ENCODE measurements around the gene MACF1. TPM values are rescaled to one million over a fixed set of nuclear protein-coding genes. Genes with fewer than 3 reads are reported as not detected.
"Not testable (repeated sequence)": the region's sequence is repeated elsewhere in the genome, so short reads cannot be mapped to it uniquely, and the experiment has no call there.

The MACF1 gene
- total RNA-seq, 2 donors from 2014 or later, result 273 to 278 TPM

DNA sequence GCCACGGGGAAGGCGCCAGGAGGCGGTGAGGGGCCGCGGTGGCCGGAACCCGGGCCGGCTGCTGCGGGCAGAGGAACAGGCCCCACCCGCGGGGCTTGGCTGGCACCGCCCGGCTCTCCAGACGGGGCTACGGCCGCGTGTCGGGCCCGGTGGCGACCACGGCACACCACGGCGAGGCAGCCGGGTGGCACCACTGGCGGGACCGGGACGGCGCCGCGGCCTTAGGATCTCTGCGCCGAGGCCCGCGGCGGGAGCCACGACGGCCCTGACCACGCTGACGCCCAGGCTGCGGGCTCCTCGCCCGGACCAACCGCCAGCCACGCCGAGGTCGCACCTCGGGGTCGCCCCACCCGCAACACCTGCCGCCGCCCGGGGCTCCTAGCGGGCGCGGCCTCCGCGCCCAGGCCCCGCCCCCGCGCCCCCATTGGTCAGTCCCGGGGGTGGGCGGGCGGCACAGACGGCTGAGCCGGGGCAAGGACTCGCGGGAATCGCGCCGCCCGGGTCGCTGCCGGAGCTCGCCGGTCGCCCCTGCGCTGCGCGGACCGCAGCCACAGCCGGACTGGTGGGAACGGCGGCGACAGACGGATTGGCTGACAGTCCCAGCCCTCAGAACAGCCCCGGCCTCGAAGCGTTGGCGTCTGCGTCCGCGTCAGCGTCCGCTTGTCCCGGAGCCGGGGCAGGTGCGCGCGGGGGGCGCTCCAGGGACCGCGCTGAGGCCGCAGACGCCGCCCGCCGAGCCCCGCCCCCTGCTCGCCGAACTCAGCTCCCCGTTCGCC, 286.8 kb downstream of the MACF1 start, which contains the start of gene BMP8A:
Gene BMP8A, plus strand, starts transcription at position 491 of the 776 bp plus-strand sequence. CDS start 356 bp downstream, outside the sequence.
- Histone ChIP-seq H3K36me3 (peaks cover 17% of the 10 kb centered on the region), H3K4me1 (peaks cover 0 to 13% of the 10 kb centered on the region in 2 donors), H3K27ac (peak within 1 kb of the TSS in 1 of 2 donors; percentile 10), H3K9me3 (no peaks in the 10 kb centered on the region), H3K4me3 (peak within 1 kb of the TSS; percentile 39 to 55), H3K27me3 (no peaks in the 10 kb centered on the region)
- DNase-seq (ENCODE audit: low spot score), result no peak
- TF ChIP-seq, protein P1, sequence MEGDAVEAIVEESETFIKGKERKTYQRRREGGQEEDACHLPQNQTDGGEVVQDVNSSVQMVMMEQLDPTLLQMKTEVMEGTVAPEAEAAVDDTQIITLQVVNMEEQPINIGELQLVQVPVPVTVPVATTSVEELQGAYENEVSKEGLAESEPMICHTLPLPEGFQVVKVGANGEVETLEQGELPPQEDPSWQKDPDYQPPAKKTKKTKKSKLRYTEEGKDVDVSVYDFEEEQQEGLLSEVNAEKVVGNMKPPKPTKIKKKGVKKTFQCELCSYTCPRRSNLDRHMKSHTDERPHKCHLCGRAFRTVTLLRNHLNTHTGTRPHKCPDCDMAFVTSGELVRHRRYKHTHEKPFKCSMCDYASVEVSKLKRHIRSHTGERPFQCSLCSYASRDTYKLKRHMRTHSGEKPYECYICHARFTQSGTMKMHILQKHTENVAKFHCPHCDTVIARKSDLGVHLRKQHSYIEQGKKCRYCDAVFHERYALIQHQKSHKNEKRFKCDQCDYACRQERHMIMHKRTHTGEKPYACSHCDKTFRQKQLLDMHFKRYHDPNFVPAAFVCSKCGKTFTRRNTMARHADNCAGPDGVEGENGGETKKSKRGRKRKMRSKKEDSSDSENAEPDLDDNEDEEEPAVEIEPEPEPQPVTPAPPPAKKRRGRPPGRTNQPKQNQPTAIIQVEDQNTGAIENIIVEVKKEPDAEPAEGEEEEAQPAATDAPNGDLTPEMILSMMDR (IDR thresholded peaks at IDR 0.05), result no peak

DNA sequence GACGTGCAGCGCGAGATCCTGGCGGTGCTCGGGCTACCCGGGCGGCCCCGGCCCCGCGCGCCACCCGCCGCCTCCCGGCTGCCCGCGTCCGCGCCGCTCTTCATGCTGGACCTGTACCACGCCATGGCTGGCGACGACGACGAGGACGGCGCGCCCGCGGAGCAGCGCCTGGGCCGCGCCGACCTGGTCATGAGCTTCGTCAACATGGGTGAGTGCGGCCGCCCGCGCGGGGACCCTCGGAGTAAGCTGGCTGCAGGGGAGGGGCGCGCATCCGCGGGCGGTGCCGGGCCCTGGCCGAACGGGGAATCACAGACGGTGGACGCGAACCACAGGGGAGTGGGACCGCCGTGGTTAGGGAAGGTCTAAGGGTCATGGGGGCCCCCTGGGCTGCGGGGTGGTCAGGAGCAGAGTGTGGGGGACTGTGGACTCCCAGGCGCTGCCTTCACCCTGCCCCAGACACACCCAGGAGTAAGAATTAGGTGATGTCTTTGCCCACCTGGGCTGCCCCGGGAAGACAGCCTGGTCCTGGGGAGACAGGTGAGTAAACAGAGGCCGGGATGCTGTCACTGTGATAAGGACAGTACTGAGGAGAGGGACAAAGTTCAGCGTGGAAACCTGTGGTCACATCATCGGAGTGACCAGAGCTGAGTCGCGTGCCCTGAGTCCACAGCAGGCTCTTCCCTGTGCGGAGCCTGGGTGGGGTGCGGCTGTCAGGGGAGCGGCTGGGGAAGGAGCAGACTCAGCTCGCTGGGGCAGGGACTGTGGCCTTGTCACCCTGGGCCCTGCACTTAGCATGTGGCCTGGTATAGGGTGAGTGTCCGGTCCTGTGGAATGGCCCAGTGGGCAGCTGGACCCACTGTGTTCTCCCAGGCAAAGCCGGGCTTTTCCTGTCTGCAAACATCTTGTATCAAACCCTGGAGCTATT, 287.9 kb downstream of the MACF1 start:
- not testable (repeated sequence) for H3K27me3 ChIP-seq; DNase-seq (ENCODE audit: low spot score); H3K9me3 ChIP-seq; H3K27ac ChIP-seq; H3K36me3 ChIP-seq
- H3K4me3 ChIP-seq, result peak overlapping the region in 1 of 2 donors; percentile 55
- peaks cover 0 to 13% of the 10 kb centered on the region in 2 donors for H3K4me1 ChIP-seq

DNA sequence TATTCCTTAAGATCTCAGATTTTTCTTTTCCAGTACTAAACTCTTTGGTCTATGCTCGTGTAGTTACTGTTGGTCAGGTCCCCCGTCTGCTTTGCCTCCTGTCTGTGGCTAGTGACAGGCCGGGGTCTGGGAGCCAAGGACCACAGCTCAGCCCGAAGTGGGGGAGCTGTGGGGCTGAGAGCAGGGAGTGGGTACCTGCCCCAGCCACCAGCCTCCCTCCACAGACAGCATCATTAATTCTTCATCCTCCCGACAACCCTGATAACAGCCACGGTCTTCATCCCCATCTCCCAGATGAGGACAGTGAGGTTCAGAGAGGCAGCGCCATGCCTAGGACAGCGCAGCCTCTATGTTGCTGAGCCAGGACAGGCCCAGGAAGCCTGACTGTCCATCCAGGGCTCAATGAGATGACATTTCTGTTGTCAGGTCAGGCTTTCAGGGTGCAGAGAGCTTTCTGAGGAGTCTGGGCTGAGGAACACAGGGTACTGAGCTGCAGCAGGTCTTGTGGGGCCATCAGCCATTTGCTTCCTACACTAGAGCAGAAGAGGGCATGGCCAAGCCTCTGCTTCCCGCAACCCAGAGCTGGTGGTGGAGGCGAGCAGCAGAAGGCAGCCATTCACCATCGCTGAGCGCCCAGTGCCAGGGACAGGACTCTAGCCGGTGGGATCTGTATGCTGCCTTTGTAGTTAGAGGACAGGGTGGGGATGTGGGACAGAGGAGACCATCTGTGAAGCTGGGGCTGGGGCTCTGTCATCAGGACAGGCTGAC, 288.7 kb downstream of the MACF1 start:
- H3K27me3 ChIP-seq; DNase-seq (ENCODE audit: low spot score); H3K27ac ChIP-seq; H3K4me3 ChIP-seq; H3K9me3 ChIP-seq; H3K36me3 ChIP-seq: not testable (repeated sequence)
- H3K4me1 ChIP-seq, result peaks cover 0 to 13% of the 10 kb centered on the region in 2 donors

DNA sequence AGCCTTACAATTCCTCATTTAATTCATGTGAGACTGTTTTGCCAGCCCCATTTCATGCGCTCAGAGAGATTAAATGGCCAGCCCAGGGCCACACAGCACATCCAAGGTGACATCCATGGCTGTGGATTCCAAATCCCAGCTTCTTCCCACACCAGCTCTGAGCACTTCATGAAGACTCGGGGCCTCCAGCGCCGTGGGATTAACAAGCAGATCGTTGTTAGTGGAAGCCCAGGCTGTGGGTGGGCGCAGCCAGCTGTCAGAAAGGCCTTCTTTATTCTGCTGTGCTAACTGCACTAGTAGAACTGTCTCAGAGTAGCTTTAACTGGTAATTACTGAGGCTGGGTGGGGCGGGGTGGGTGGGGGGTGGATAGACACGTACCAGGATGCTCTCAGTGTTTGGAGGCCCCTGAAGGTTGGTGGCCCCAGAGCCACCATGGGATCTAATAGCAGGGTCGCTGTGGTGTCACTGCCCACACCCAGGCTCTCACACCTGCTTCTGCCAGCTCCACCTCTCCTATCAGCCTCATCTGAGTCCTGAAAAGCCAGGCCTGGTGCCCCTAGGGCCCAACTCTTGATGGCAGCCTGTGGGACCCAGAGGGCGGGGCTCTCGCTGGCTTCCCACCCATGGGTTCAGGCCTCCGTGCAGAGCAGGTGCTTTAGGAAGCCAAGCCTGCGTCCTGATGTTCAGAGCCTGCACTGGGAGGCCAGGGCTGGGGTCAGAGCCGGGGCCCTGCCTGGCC, 290.3 kb downstream of the MACF1 start:
- Histone ChIP-seq H3K27me3 (no peaks in the 10 kb centered on the region), H3K9me3 (no peaks in the 10 kb centered on the region), H3K4me1 (peaks cover 0 to 21% of the 10 kb centered on the region in 2 donors), H3K36me3 (no peaks in the 10 kb centered on the region), H3K4me3 (no peak overlapping the region), H3K27ac (no peak overlapping the region)
- TF ChIP-seq, protein P1 (IDR thresholded peaks at IDR 0.05), result no peak
- DNase-seq (ENCODE audit: low spot score), result no peak

DNA sequence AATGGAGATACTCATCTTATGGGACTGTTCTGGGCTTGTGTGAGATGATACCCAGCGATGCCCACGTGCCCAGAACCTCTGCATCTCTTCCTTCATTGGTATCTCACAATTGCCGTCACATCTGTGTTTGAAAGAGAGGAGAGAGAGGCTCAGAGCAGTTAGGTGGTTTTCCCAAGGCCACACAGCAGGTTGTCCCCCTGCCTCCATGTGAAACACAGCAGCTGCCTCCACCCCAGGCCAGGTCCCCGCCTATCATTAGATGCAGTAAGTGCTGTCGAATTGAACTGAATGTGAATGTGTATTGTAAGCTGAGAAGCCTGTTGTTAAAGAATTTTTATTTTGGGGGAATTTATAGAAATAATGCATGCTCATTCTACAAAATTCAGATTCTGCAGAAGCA, 292.0 kb downstream of the MACF1 start:
- H3K4me3 ChIP-seq; DNase-seq (ENCODE audit: low spot score); H3K36me3 ChIP-seq; H3K27ac ChIP-seq; H3K27me3 ChIP-seq; H3K9me3 ChIP-seq: not testable (repeated sequence)
- H3K4me1 ChIP-seq, result peaks cover 0 to 21% of the 10 kb centered on the region in 2 donors

DNA sequence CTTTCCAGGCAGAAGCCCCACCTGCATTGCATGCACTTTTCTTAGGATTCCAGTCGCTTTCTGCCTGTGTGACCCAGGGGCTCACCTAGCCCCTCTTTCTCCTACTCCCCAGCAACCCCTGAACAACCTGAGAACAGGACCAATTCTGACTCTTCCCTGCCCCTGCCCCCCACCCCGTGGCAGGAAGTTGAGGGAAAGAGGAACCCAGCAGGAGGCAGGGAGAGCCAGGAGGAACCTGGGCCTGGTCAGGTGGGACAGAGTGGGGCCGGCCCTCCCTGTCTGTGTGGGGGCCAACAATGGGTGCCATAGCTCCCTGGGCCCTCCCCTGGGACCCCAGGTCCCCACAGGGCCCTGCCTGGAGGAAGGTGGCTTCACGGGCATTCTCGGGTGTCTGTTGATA, 293.1 kb downstream of the MACF1 start:
- Histone ChIP-seq H3K4me3 (no peak overlapping the region), H3K9me3 (no peaks in the 10 kb centered on the region), H3K36me3 (no peaks in the 10 kb centered on the region), H3K4me1 (peaks cover 0 to 20% of the 10 kb centered on the region in 2 donors), H3K27ac (no peak overlapping the region), H3K27me3 (no peaks in the 10 kb centered on the region)
- DNase-seq (ENCODE audit: low spot score), result no peak
- TF ChIP-seq, protein P1 (IDR thresholded peaks at IDR 0.05), result no peak

DNA sequence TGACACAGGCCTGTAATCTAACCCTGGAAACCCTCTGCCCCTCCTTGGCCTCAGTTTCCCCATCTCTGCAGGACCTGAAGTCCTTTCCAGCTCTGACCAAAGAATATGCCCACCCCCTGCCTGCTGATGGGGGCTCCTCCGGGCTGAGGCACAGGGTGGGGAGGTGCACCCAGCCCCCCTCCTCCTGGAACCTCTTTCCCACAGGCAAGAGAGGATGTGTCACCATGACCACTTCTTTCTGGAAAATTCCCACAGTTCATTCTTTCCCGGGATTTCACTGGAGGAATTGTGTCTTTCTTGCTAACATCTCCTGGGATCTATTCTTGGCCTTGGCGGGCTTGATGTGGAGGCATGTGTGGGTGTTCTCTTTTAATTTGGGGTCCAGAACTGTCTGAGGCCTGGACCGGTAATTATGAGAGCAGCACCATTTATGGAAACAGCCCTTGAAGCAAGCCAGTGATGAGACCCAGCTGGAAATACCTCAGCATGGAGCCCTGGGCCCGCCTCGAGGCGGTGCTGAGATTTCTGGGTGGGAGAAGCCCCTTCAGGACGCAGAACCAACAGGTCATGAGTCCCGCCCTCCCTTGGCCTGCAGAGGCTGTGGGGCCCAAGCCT, 293.7 kb downstream of the MACF1 start:
- not testable (repeated sequence) for H3K36me3 ChIP-seq; H3K9me3 ChIP-seq; DNase-seq (ENCODE audit: low spot score); H3K4me3 ChIP-seq; H3K27me3 ChIP-seq
- Histone ChIP-seq H3K27ac (peak overlapping the region in 1 of 2 donors; percentile 69), H3K4me1 (peaks cover 0 to 20% of the 10 kb centered on the region in 2 donors)

DNA sequence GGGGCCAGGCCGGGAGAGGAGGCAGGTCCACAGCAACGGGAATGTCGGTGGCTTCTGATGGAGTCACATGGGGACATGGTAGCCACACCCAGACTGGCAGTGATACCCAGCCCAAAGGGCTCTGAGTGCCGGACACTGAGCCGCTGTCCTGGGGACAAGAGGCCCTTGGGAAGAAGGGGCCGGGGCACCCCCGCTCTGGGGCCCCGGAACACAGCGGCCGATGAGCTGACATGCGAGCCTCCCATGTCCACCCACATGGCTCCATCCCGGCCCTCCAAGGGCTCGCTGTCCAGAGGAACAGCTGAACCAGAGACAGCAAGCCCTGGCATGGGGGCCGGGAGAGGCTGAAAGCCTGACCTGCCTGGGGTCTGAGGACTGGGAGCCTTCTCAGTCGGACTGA, 294.3 kb downstream of the MACF1 start:
- DNase-seq (ENCODE audit: low spot score); H3K4me3 ChIP-seq; H3K27me3 ChIP-seq; H3K36me3 ChIP-seq; H3K9me3 ChIP-seq: not testable (repeated sequence)
- H3K27ac ChIP-seq, result peak overlapping the region; percentile 69 to 84
- peaks cover 0 to 20% of the 10 kb centered on the region in 2 donors for H3K4me1 ChIP-seq

All from right atrium auricular region (tissue), 2 donors.